Pons (tissue), 1 donor: Measurements from ENCODE around the gene ATP6V1G3.
"Not testable (repeated sequence)": the region's sequence is repeated elsewhere in the genome, so short reads cannot be mapped to it uniquely, and the experiment has no call there.

Experiments used
- DNase-seq: peaks from one replicate; pipeline ENCODE4 v3.0.0-alpha.2; 2016; ENCODE audit warnings: low spot score

The ATP6V1G3 gene

DNA sequence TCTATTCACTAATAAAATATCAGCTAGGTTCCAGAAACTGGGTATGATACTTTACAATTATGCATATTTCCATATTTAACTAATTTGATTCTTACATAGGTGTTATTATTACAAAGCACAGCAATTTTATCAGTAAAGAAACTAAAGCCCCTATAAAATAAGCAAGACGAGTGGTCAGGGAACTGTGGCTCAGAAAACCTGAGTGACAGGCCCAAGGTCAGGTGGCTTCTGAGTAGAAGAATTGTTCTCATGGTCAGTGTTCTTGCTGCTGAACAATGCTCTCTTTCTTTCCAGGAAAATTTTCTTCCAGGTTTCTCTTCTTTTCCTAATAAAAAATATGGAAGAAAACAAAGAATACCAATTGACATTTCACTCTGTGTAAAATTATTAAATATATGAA lies 2.2 kb upstream of the ATP6V1G3 start:
- DNase-seq = peak; percentile 32

GRCh38 chr1:198541737-198542136 lies 1.3 kb upstream of the ATP6V1G3 start:
- no peak for DNase-seq

DNA sequence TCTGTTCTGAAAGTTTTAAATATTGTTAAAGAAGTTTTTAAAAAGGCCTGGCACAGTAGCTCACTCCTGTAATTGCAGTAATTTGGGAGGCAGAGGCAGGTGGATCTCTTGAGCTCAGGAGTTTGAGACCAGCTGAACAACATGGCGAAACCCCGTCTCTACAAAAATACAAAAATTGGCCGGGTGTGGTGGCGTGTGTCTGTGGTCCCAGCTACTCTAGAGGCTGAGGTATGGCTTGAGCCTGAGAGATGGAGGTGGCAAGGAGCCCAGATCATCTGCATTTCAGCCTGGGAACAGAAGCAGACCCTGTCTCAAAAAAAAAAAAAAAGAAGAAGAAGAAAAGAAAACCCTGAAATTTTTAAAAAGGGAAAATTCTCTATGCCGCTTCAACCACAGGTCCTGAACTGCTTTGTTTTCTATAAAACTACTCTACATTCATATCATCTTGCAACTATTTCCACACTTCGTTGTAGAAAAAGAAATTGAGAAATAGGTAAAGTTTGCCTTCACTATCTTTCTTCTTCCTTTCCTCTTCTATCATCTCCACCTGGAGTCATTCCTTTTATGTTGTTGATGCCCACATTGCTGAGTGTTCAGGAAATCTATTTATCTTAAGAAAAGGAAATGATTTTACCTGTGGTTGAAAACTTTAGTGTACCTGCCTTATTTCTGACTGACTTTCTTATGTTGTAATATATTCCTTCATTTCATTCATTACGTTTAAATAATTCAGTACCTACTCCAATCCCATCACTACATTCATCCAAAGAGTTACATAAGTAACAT lies 1.7 kb downstream of the ATP6V1G3 start:
- DNase-seq = no peak

GRCh38 chr1:198535631-198536030 lies 4.8 kb downstream of the ATP6V1G3 start:
- no peak for DNase-seq

GRCh38 chr1:198534548-198535418 lies 5.7 kb downstream of the ATP6V1G3 start:
- no peak for DNase-seq

DNA sequence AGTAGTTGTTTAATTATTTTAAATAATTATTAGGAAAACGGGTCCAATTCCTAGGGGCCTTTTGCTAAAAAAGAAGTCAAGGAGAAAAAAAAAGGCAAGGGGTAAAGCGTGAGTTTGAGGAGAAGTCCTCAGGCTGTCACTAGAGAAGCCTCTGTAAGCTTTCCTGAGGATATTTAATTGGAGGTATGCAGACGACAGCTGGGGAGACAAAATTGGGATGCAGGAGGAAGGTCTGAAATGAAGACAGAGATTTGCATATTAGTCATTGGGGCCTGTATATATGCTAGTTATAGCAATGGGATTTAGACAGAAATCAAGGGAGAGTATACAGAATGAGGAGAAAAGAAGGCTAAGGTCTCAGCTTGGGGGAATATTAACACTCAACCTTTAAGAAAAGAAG lies 8.6 kb downstream of the ATP6V1G3 start:
- DNase-seq = no peak

GRCh38 chr1:198530953-198531352 lies 9.5 kb downstream of the ATP6V1G3 start:
- no peak for DNase-seq

DNA sequence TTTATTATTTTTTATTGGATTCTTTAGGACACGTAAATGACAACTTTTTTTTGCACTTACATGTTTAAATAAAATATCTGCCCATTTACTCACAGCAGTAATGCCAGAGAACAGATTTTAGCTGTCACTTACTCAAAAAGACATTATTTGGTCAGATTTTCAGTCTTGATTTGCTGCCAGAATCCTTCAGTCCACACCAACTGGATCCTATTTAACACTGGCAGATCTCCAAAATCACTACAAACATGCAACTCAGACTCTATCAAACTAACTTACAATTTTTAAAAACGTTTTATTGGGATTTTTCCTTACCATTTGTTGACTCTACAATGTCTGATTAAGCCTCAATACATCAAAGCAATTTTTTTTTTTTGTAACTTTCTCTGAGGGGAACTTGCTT lies 11.1 kb downstream of the ATP6V1G3 start:
- no peak for DNase-seq

- DNase-seq = no peak
These were observed 12.1 kb downstream of the ATP6V1G3 start for GRCh38 chr1:198528364-198528763.

GRCh38 chr1:198524556-198524955 lies 15.9 kb downstream of the ATP6V1G3 start:
- no peak for DNase-seq

DNA sequence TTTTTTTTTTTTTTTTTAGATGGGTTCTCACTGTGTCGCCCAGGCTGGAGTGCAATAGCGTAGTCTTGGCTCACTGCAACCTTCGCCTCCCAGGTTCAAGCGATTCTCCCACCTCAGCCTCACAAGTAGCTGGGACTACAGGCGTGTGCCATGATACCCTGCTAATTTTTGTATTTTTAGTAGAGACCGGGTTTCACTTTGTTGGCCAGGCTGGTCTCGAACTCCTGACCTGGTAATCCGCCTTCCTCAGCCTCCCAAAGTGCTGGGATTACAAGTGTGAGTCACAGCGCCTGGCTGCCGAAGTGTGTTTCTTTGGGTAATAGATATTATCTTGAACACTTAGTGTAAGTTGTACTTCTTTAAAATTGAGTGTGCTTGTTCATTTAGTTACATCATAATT lies 16.4 kb downstream of the ATP6V1G3 start:
- not testable (repeated sequence) for DNase-seq

DNA sequence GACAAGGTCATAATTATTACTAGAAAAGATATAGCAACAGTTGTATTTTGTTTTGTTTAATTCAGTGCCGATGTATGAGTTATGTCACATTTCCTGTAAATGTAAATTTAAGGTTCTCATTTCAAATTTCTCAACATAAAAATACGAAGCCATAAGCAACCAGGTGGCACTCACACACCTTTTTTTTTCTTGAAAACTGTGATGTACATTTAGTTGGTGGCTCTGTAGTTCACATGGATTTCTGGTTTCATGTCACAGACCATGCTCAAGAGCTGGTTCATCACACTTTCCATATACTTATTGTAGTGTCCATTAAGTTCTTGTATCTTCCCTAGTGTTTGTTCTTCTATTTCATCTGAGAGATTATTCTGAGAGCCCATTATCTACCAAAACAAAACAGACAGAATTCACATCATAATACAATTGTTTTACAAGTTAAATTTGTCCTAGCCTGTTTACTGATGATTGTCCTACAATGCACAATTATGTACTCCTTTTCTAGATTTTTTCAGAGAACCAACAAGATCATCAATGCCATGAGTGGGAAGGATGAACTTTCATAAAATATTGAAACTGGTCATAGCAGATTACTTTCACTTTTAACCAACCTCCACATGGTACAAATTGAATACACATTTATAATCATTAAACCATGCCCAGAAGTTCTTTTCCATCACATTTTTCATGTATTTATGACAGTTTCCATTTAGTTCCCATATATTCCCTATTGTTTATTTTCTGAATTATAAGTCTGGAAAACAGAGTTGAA lies 17.1 kb downstream of the ATP6V1G3 start:
- no peak for DNase-seq

DNA sequence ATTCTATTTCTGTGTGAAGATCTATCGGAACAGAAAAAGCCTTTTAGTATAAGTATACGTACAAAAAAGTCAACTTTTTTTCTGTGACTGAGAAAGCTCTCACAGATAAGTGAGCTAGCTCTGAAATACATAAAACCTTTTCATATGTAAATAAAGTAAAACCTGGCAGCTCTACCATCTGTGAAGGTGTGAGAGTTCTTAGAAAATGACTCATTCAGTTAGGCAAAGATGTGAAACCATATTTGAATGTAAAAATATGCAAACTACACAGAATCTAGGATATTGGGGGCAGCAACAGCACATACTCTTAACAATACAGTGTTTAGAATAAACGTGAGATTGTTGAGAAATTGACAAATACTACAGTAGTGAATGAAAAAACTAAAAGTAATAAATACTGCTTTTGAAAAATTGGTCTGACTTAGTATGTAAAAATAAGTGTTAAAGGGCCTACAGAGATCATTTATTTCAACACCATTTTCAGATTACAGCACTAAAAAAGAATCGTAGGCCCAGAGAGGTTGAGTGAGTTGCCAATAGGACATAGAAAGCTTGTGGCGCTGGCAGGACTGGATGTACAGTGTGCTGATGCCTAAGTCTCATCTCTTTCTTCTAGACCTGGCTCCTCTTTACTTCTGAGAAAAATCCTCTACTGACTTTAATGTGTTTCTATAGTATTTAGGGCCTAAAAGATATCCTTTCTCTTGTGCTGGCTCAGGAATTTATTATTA lies 19.8 kb downstream of the ATP6V1G3 start:
- DNase-seq = no peak

GRCh38 chr1:198519639-198520501 lies 20.6 kb downstream of the ATP6V1G3 start:
- no peak for DNase-seq

DNA sequence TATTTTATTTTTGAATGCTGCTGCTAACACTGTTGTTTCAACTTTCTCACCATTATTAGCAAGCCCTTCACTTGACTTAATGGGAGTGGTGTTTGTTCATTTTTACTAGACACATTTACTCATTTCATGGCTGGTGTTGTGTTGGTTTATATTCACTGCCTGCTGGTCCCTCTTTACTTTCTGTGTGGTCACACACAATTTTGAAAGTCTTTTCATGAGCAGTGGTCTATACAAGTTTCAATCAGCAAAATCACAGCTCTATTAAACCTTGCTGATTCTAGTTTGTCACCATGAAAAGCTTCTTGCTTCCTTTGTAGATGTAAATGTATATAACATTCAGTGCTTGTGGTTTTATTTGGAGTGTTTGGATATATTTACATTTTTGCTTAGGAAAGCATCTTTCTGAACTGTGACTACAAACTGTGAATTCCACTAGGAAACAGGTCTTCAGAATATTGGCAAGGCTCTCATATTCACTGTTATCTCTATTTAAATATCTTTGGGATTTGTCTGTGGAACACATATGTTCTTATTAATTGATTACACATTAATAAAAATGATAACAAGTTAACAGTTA lies 22.8 kb downstream of the ATP6V1G3 start:
- DNase-seq = no peak

DNA sequence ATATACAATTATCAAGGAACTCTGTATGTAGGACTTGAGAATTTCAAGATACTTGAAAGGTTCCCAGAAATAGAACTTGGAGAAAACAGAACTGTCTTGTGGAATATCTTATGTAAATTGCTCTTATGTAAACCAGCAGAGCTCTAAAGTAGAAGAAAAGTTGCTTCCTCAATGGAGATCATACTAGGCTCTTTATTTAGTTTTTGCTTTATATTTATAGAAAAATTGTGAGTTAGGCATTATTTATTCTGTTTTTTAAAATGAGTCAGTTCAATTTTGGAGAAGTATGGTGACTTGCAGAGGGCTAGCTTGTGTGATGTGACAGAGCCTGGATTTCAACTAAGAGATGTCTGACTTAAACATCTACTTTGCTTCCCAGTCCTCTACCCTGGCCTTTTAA lies 40.4 kb downstream of the ATP6V1G3 start:
- DNase-seq = no peak

GRCh38 chr1:198499588-198499987 lies 40.9 kb downstream of the ATP6V1G3 start:
- no peak for DNase-seq

DNA sequence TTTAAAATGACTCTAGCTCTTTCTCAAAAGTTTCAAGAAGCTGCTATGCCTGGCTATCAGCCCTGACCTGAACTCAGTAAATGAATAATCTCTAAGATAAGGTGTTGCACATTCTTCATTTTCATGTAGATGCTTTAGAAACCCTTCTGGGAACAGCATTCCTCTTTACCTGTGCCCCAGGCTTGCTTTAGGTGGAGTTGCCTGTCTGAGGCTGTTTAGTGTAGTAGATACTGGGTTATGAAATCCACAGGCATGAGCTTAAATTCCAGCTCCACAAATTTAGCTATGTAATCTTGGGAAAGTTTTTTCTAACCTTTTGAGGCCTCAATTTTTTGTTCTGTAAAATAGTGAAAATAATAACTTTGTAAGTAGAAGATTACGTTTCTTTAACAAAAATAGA lies 41.6 kb downstream of the ATP6V1G3 start:
- DNase-seq = no peak

DNA sequence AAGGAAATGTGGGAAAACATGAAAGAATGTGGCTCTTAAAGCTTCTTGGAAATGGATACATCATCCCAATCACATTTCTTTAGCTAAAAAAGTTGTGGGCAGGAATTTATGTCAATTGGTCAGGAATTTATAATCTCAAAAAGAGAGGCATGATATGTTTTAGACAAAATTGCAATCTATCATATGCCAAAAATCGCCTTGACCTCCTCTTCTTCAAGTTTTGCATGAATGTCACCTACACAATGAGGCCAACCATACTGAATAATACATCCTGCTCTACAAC lies 42.4 kb downstream of the ATP6V1G3 start:
- no peak for DNase-seq

DNA sequence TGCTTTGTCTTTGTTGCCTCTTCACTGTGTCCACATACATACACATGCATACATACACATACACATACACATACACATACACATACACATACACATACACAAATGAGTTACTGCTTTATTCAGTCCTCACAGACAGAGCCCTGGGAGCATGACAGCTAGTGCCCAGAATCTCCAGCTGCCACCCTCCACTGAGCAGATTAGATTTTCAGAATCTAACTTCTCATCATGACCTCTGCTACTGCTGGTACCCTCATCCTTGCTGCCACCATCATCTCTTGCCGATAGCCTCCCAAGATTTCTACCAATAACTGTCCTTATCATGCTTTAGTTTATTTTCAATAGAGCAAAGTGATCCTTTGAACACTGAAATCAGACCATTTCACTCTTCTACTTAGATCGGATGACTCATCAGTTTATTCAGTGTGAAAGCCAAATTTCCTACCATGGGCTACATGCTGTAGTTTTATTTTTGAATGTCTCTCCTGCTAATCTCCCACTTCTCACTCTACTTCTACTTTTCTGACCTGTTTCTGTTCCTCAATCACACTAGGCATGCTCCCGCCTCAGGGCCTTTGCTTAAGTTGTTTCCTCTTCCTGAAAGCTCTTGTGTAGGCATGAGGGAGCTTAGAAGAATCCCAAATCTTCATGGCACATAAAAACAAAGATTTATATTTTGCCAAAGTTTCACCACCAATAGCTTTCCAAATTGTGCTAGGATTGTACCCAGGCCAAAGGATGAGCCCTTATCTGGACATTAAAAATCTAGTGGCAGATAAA lies 43.0 kb downstream of the ATP6V1G3 start:
- peak; percentile 81 for DNase-seq
